GM12892 (cell line): ENCODE data around the gene ERBB4.

Source experiments
- POLR2A ChIP-seq: IDR thresholded peaks from 2 replicates; pipeline ENCODE4 v1.6.1; 2011; ENCODE audit warnings: low read depth, low read length, control low read depth
- POLR2AphosphoS5 ChIP-seq: IDR thresholded peaks from 2 replicates; pipeline ENCODE4 v1.6.1; 2011; ENCODE audit warnings: low read depth, low read length, control low read depth

GRCh38 chr2:211835695-211836094, 702.9 kb downstream of the ERBB4 start:
- TF ChIP-seq POLR2AphosphoS5 (no peak), POLR2A (no peak)
